Activated naive CD4-positive, alpha-beta T cell (primary cell): ENCODE results near the gene YTHDF1.

Experiments
- DNase-seq, 4 experiments: peaks; one replicate each; lab custom pipeline; 2025; lab: John Stamatoyannopoulos, UW

The YTHDF1 gene

DNA sequence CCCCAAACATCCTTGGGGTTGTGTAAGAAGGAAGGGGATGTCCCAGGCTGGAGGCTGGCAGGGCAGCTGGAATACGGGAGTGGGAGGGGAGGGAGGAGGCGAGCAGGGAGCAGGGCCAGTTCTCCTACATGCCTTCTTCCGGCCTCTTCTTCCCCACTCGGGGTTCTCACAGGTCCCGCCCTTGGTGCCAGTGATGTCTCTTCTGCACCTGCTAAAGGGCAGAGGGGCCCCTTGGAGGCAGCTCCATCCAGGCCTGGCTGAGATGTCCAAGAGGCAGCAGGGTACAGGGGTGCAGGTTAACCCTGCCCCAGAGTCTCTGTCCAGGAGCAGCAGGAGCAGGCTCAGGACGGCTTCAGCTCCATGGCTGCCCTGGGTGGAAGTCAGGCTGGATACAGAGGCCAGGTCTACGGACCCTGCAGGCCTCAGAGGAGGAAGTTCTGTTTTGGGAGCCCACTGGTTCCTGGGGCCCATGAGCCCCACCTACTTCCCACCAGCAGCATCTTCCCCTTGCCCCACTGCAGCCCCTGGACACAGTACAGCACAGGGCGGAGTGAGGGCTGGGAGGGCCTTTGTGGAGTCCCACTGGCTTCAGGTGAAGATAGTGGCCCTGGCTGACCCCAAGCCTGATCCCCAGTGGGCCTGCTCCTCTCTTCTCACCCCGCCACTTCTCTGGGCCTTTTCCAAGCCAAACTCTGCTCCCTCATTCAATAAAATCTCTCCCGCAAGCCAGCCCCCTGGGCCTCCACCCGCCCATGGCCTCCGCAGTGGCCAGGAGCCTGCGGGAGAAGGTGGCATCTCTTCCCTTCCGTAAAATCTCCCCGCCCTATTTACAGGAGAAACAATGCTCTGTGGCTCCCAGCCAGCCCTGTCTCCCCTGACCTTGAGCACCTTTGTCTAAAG, 60.4 kb downstream of the YTHDF1 start:
- no peak for DNase-seq

DNA sequence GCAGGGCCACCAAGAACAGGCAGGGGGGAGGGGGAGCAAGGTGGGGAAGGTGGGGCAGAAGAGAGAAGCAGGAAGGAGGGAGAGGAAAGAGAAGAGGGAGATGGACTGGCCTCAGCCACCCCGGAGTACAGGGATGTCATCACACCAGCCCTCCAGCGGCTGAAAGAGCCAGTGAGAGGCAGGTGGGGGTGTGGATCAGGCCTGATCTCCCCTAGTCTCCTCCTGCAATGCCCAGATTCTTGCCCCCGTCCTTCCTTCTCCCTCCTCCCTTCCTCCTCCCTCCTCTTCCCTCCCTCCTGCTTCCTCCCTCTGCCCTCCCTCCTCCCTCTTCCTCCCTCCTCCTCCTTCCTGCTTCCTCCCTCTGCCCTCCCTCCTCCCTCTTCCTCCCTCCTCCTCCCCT, 61.5 kb downstream of the YTHDF1 start:
- no peak for DNase-seq

DNA sequence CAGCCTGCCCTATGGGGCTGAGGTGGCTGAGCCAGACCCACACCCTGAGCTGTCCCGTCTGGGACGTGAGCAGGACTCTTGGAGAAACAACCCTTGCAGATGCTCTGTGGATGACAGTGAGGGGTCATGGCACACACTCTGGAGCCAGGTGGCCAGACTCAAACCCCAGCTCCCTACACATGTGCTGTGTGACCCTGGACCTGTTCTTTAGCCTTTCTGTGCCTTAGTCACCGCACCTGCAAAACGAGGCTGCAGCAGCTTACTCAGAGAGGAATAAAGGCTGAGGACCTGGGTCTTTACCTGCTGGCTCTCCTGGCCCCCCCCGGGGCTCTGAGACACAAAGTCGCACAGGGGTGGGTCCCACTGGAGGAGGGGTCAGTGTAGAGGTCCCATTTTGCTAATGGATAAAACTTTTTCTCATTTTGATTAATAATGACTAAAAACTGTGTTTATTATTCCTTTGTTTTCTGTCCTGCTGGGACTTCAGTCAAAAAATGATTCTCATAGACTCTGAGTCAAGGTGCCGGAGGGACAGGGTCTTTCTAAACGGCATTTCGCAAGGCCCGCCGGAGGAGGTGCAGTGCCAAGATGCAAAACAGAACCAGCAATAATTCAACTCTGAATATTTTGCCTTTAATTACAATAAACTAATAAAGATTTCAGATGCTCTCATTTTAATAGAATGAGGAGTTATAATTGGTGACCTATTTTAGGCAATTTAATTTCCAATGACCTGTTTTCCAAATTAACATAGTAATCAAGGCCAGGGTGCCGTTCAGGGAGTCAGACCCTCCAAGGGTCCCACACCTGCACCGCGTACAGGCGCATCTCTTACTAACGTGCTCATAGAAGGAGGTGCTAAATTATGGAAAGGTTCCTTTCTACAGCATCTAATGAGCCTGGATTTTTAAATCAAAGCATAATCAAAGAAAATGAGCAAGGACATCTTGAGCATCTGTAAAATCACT, 62.4 kb downstream of the YTHDF1 start:
- no peak for DNase-seq

DNA sequence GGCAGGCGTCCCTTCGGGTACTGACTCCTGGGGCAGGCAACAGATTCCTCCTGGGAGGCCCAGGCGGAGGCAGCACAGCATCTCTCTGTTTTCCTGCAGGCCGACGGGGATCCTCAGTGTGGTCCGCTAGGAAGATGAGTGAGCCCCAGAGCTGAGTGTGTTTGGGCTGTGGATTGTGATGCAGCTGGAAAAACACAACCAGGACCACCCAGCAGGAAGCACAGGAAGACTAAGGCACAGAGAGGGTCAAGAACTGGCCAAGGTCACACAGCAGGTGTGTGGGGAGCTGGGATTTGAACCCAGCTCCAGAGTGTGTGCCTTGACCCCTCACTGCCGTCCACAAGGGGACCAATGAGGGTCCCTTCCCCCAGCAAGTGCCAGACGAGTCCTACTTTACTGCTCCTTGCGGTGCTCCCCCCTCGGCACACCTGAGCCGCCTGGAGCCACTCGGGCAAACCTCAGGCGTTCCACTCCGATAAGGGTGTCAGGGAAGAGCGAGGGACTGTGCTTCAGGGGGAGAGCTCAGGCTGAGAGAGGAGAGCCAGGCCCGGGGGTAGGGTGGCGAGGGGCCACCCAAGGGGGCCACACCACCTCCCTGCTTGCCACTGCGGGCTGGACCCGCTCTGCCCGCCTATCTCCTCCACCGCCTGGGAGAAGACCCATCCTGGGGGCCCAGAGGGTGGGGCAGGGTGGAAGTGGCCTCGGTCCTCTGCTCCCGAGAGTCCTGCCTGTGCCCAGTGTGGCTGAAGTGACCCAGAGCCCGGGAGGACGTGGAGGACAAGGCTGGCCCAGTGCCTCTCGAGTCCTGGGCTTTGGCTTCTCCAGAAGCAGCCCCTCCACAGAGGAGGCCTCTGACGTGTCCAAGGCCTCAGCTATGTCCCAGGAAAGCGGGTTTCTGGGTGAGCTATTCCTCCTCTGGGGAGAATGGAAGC, 63.3 kb downstream of the YTHDF1 start:
- no peak for DNase-seq

GRCh38 chr20:63151554-63152321, 64.2 kb downstream of the YTHDF1 start:
- DNase-seq: no peak

GRCh38 chr20:63150911-63151531, 64.9 kb downstream of the YTHDF1 start:
- DNase-seq: no peak

- DNase-seq: no peak
Observed at GRCh38 chr20:63150391-63150898, 65.5 kb downstream of the YTHDF1 start.

GRCh38 chr20:63149531-63150192, 66.3 kb downstream of the YTHDF1 start:
- DNase-seq: no peak

- no peak for DNase-seq
Observed at GRCh38 chr20:63148696-63149095, 67.2 kb downstream of the YTHDF1 start.

DNA sequence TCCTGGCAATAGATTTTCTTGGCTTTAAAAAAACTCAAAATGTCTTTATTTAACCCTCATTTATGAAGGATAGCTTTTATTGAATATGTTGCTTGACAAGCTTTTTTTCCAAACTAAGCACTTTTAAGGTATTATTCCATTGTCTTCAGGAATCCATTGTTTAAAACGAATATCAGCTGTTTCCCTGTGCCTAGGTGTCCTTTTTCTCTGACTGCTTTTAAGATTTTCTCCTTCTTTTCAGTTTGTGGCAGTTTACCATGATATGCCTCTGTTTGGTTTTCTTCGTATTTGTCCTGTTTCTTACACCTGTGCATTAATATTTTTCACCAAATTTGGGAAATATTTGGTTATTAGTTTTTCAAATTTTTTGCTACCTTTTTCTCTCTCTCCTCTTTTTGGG, 68.4 kb downstream of the YTHDF1 start:
- DNase-seq: no peak
